Large intestine (tissue), 3 donors: ENCODE results near the gene HID1. TPM values are rescaled to one million over a fixed set of nuclear protein-coding genes. Genes with fewer than 3 reads are reported as not detected.
A peak's percentile ranks its signal among the peaks of the same experiment; 100 is the strongest.
"Not testable (repeated sequence)": the region's sequence is repeated elsewhere in the genome, so short reads cannot be mapped to it uniquely, and the experiment has no call there.

Source experiments
- DNase-seq, 2 donors: peaks; one replicate each; pipeline versions ENCODE4 v3.0.0 to v3.0.0-alpha.2; 2013
- H3K27ac ChIP-seq: one replicate; pipeline ENCODE4 v1.5.1; 2013; ENCODE audit warnings: low read length
- H3K27me3 ChIP-seq: 2 replicates; pipeline ENCODE4 v1.6.1; 2013; ENCODE audit warnings: low read length; ENCODE audit not compliant: control insufficient read depth, insufficient read depth
- H3K36me3 ChIP-seq: 2 replicates; pipeline ENCODE4 v1.6.1; 2013; ENCODE audit warnings: low read length; ENCODE audit not compliant: control insufficient read depth, insufficient read depth
- H3K4me1 ChIP-seq: one replicate; pipeline ENCODE4 v1.6.1; 2013; ENCODE audit warnings: low read length; ENCODE audit not compliant: control insufficient read depth, insufficient read depth
- H3K4me3 ChIP-seq: one replicate; pipeline ENCODE4 v1.5.1; 2013; ENCODE audit warnings: low read length
- H3K9me3 ChIP-seq: one replicate; pipeline ENCODE4 v1.6.1; 2013; ENCODE audit warnings: mild to moderate bottlenecking, low read depth, low read length, moderate library complexity; ENCODE audit not compliant: control insufficient read depth
- WGBS: methylation state at CpG from one replicate; pipeline ENCODE4 v1.1.5; 2013; ENCODE audit warnings: low lambda C conversion rate; ENCODE audit not compliant: insufficient coverage; 5-methylcytosine and 5-hydroxymethylcytosine counted together
- polyA plus RNA-seq: library from polyadenylated mRNA; unstranded; fragments of 120-200 nt; gene quantifications from one replicate; pipeline ENCODE4 v1.2.1, GENCODE V29; 2013

Gene HID1
- polyA plus RNA-seq, 1 donor, result 42.3 TPM

GRCh38 chr17:75010683-75011400 is 38.3 kb upstream of the HID1 start:
- no peak overlapping the region for H3K4me3 ChIP-seq
- no peaks in the 10 kb centered on the region for H3K9me3 ChIP-seq
- 17% methylated on average over 1 of the region's 8 CpGs for WGBS
- DNase-seq, result peak; percentile 66 to 76
- no peaks in the 10 kb centered on the region for H3K27me3 ChIP-seq
- H3K27ac ChIP-seq, result peak overlapping the region; percentile 76
- no peaks in the 10 kb centered on the region for H3K36me3 ChIP-seq
- peaks cover 13% of the 10 kb centered on the region for H3K4me1 ChIP-seq

DNA sequence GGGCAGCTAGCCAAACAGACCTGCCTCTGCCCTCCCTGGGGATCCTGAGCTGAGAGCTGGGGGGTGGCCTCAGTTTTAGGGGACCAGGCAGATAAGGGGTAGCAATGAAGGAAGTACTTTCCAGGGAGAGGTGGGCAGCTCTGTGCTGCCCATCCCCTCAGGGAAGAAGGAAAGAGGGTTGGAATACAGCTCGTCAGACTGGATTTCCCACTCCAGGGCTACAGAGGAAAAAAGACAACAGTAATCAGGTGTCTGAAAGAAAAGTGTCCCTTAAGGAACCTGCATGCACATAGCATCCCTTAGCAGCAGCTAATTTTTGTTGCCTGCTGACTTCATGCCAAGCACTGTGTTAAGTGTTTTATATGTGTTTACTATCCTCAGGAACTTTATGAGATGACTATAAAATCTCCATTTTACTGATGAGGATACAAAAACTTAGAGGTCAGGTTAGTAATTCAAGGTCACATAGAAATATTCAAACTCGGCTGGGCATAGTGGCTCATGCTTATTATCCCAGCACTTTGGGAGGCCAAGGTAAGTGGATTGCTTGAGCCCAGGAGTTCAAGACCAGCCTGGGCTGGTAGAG is 36.7 kb upstream of the HID1 start:
- no peaks in the 10 kb centered on the region for H3K27me3 ChIP-seq

DNA sequence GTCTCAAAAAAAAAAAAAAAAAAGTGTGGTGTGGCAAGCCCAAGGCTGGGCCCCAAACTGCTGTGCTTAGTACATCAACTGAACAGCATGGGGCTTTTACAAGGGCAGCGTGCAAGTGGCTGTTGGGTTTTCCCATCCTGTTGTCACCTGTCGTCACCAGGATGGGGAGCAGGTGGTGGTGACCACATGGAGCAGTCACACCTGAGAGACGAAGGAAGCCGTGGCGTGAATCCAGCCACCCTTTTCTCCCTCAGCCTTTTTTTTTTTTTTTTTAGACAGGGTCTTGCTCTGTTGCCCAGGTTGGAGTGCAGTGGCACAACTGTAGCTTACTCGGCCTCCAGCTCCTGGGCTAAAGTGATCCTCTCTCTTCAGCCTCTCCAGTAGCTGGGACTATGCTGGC is 35.8 kb upstream of the HID1 start:
- Histone ChIP-seq H3K36me3 (peaks cover 7% of the 10 kb centered on the region), H3K4me1 (peaks cover 7% of the 10 kb centered on the region), H3K4me3 (no peak overlapping the region), H3K9me3 (no peaks in the 10 kb centered on the region), H3K27me3 (no peaks in the 10 kb centered on the region), H3K27ac (no peak overlapping the region)
- WGBS, result 100% methylated on average over 1 of the region's 6 CpGs
- no peak for DNase-seq

More for the DNA sequence above, 36.7 kb upstream of the HID1 start:
- Histone ChIP-seq H3K36me3 (peaks cover 4% of the 10 kb centered on the region), H3K27ac (no peak overlapping the region), H3K4me1 (peaks cover 13% of the 10 kb centered on the region), H3K4me3 (no peak overlapping the region), H3K9me3 (no peaks in the 10 kb centered on the region)
- no peak for DNase-seq
- no CpG with 5 or more reads among the region's 2 CpGs for WGBS

DNA sequence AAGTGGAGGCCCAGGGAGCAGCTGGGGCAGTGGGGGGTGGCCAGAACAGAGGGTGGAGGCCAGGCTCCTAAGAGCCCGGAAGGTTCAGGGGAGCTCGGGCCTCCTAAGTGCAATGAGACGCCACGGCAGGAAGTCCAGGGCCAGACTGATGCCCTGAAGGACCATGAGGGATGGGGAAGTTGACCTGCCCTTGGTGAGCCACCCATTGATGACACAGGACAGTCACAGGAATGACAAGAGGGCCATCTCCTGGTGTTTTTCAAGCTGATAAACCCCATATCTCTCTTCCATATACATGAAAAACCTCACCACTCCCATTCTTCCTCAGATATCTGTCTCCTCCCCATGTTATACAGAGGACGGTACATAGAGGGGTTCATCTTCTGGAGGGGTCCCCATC is 34.1 kb upstream of the HID1 start:
- Histone ChIP-seq H3K27ac (no peak overlapping the region), H3K27me3 (no peaks in the 10 kb centered on the region), H3K4me1 (peaks cover under 1% of the 10 kb centered on the region), H3K36me3 (peaks cover 12% of the 10 kb centered on the region), H3K9me3 (no peaks in the 10 kb centered on the region), H3K4me3 (no peak overlapping the region)
- no peak for DNase-seq
- no CpG with 5 or more reads among the region's 5 CpGs for WGBS

DNA sequence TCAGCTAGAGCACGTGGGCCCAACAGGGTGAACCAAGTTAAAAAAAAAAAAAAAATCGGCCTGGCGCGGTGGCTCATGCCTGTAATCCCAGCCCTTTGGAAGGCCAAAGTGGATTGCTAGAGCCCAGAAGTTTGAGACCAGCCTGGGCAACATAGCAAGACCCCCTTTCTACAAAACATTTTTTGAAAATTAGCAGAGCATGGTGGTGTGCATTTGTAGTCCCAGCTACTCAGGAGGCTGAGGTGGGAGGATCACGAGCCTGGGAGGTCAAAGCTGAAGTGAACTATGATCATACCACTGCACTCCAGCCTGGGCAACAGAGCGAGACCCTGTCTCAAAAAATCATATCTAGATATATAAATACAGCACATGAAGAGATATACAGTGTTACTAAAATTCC is 33.5 kb upstream of the HID1 start:
- H3K9me3 ChIP-seq, H3K27ac ChIP-seq, H3K4me3 ChIP-seq, DNase-seq, H3K4me1 ChIP-seq, H3K27me3 ChIP-seq: not testable (repeated sequence)
- no CpG with 5 or more reads among the region's 6 CpGs for WGBS
- peaks cover 15% of the 10 kb centered on the region for H3K36me3 ChIP-seq

DNA sequence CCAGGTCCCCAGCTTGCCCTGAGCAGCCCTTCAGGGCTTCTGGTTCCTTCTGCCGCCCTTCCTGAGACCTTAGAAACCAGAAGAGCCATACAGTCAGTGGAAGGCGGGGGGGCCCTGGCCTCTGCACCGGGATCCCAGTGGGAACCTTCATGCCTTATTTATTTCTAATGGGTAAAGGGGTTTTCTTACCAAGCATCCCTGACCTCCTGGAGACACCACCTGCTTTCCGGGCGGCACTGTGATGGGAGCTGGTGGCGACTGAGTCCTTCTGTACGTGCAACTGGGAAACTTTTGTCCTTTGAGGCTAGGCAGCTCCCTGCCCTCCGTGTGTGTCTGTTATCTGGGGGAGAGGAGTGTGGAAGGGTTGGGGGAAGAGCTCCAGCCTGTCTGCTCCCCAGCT is 32.7 kb upstream of the HID1 start:
- Histone ChIP-seq H3K27ac (no peak overlapping the region), H3K4me3 (no peak overlapping the region), H3K27me3 (no peaks in the 10 kb centered on the region), H3K36me3 (peaks cover 15% of the 10 kb centered on the region), H3K9me3 (no peaks in the 10 kb centered on the region), H3K4me1 (no peaks in the 10 kb centered on the region)
- no peak for DNase-seq
- no CpG with 5 or more reads among the region's 8 CpGs for WGBS

DNA sequence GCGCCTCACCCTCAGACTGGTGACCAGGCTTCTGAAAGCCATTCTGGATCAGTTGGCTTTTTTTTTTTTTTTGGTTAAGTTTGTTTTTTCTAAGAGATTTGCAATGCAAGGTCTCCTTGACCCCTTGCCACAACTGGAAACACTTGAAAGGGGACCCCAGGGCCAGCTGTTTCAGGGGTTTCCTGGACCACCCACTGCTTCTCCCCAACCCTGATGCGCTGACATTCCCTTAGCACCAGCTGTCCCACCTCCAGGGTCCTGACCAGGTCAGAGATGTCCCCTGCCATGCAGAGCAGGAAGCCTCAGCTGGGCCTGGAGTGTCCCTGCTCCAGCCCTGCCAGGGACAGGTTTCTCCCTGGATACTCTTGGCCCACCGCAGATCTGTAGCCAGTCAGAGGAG is 31.8 kb upstream of the HID1 start:
- H3K36me3 ChIP-seq, result peaks cover 17% of the 10 kb centered on the region
- DNase-seq, result no peak
- no peaks in the 10 kb centered on the region for H3K4me1 ChIP-seq
- no CpG with 5 or more reads among the region's 3 CpGs for WGBS
- no peak overlapping the region for H3K4me3 ChIP-seq
- no peak overlapping the region for H3K27ac ChIP-seq
- H3K27me3 ChIP-seq, result no peaks in the 10 kb centered on the region
- H3K9me3 ChIP-seq, result no peaks in the 10 kb centered on the region

DNA sequence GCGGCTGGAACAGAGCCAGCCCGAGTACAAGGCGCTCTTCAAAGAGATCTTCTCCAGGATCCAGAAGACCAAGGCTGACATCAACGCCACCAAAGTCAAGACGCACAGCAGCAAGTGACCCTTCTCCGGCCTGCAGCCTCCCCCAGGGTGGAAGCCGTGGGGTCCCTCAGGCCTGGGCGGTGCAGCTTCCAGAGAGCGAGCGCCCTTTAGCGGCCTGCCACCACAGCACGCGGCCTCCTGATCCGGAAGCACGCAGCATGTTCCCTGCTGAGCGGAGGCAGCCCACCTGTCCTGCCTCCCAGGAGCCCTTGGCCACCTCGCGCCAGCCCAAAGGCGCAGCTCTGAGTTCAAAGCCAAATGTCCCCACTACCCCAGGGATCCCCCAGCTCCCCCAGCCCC is 31.4 kb upstream of the HID1 start:
- Histone ChIP-seq H3K4me1 (no peaks in the 10 kb centered on the region), H3K9me3 (no peaks in the 10 kb centered on the region), H3K36me3 (peaks cover 18% of the 10 kb centered on the region), H3K4me3 (no peak overlapping the region), H3K27ac (no peak overlapping the region), H3K27me3 (no peaks in the 10 kb centered on the region)
- no peak for DNase-seq
- no CpG with 5 or more reads among the region's 19 CpGs for WGBS

DNA sequence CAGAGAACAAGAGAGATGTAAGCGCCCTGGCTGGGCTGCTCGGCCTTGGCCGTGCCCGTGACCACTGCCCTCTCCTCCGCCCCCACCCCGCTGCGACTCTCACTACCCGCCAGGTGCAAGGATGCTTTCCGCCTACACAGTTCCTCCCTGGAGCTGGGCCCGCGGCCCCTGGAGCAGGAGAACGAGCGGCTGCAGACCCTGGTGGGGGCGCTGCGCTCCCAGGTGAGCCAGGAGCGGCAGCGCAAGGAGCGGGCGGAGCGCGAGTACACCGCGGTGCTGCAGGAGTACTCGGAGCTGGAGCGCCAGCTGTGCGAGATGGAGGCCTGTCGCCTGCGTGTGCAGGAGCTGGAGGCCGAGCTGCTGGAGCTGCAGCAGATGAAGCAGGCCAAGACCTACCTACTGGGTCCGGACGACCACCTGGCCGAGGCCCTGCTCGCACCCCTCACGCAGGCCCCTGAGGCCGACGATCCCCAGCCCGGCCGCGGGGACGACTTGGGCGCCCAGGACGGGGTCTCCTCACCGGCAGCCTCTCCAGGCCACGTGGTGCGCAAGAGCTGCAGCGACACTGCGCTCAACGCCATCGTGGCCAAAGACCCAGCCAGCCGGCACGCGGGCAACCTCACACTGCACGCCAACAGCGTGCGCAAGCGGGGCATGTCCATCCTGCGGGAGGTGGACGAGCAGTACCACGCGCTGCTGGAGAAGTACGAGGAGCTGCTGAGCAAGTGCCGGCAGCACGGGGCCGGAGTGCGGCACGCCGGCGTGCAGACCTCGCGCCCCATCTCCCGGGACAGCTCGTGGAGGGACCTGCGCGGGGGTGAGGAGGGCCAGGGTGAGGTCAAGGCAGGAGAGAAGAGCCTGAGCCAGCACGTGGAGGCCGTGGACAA is 30.8 kb upstream of the HID1 start:
- Histone ChIP-seq H3K4me1 (no peaks in the 10 kb centered on the region), H3K4me3 (no peak overlapping the region), H3K9me3 (no peaks in the 10 kb centered on the region), H3K27ac (no peak overlapping the region), H3K36me3 (peaks cover 18% of the 10 kb centered on the region), H3K27me3 (no peaks in the 10 kb centered on the region)
- no peak for DNase-seq
- no CpG with 5 or more reads among the region's 76 CpGs for WGBS

DNA sequence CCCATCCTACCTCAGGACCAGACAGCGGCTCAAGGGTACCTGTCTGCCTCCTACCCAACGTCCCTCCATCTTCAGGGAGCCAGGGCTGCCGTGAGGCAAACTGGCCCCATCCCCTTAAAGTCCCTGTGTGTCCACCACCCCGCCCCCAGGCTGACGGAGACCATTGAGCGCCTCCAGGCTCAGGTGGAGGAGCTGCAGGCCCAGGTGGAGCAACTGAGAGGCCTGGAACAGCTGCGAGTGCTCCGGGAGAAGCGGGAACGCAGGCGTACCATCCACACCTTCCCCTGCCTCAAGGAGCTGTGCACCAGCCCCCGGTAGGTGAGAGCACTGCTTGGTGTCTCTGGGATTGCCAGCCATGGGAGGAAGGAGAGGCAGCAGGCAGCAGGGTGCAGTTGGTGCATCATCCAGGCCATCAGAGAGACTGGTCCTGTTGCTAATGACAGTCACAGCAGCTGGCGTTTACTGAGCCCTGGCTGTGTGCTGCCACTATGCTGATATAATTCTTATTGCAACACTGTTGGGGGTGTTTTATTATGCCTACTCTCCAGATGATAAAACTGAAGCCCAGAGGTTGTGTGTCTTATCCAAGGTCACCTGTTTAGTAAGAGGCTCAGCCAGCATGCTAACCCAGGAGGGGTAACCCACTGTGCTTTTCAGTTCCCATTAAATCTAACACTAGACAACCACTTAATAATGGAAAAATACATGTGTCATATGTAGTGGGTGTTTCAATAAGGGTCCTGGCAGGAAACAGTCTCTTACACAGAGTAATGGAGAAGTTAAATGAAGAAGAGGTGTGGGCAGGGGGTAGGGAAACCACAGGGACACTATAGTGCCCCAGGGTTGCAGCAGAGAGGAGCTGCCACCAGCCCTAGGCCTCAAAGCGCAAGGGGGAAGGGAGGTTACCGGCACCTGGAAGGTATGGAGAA is 29.6 kb upstream of the HID1 start:
- no peaks in the 10 kb centered on the region for H3K9me3 ChIP-seq
- no peak for DNase-seq
- no peak overlapping the region for H3K27ac ChIP-seq
- no peaks in the 10 kb centered on the region for H3K27me3 ChIP-seq
- H3K4me3 ChIP-seq, result no peak overlapping the region
- peaks cover 18% of the 10 kb centered on the region for H3K36me3 ChIP-seq
- WGBS, result no CpG with 5 or more reads among the region's 15 CpGs
- no peaks in the 10 kb centered on the region for H3K4me1 ChIP-seq
